NCI-H2029 (cell line): ENCODE results near the gene MPHOSPH9.
A peak's percentile ranks its signal among the peaks of the same experiment; 100 is the strongest.
"Not testable (repeated sequence)": the region's sequence is repeated elsewhere in the genome, so short reads cannot be mapped to it uniquely, and the experiment has no call there.

Source experiments
- DNase-seq: peaks from one replicate; lab custom pipeline; 2025; lab: John Stamatoyannopoulos, UW

The MPHOSPH9 gene

DNA sequence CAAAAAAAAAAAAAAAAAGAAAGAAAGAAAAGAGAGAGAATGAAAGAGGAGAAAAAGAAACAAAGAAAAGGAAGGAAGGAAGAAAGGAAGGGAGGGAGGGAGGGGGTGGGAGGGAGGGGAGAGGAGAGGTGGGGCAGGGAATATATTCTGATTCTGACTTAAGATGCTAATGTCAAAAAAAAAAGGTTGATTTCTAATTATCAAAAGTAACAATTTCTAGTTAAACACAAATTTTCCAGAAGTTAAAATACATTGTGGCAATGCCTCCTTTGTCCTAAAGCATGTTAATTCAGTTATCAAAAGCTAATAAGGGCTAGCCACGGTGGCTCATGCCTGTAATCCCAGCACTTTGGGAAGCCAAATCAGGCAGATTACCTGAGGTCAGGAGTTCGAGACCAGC, 7.5 kb downstream of the MPHOSPH9 start:
- no peak for DNase-seq

DNA sequence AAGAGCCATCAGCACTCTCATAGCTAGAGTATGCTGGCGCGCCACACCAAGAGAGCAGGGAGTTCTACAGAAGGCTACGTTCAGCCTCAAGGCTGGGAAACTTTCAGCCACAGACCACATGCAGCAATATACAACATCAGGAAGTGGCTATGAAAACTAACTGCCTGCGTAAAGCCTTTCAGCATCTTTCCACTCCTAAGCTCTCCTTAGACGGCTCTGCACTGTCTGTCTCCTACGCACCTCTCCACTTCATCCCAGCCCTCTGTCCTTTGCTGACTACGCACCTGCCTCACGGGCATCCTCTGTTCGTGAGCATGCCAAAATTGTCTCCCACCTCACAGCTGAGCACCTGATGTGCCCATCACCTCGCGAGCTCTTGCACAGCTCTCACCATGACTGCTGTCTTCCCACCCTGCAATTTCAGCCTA, 9.7 kb downstream of the MPHOSPH9 start:
- no peak for DNase-seq

- DNase-seq = not testable (repeated sequence)
Observed at GRCh38 chr12:123207815-123208214, 25.1 kb downstream of the MPHOSPH9 start.

DNA sequence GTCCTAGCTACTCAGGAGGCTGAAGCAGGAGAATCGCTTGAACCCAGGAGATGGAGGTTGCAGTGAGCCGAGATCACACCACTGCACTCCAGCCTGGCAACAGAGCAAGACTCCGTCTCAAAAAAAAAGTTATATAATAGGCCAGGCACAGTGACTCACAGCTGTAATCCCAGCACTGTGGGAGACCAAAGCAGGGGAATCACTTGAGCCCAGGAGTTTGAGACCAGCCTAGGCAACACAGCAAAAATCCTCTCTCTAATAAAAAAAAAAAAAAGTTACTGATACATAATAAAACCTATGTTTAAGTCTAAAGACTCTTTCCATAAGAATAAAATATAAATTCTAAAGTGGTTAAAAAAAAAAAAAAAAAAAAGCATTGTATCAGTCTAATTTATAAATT, 26.1 kb downstream of the MPHOSPH9 start:
- not testable (repeated sequence) for DNase-seq

GRCh38 chr12:123200414-123200813, 32.5 kb downstream of the MPHOSPH9 start:
- DNase-seq = no peak

DNA sequence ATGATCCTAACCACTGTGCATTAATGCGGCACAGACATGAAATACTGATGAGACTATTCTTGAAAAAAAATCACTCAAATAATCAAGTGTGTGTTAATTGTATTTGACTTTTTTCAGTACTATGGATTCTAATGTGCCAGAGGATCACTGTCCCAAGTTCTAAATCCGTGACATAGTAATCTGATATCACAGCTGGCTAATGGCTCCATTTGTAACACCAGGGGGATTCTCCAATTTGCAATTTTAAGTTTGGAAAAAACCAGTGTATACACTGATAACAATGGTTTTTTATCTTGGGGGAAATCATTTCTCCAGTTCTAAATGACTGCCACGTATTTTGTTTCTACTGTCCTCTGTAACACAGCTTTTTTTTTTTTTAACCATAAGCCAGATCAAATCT, 33.0 kb downstream of the MPHOSPH9 start:
- DNase-seq = no peak

DNA sequence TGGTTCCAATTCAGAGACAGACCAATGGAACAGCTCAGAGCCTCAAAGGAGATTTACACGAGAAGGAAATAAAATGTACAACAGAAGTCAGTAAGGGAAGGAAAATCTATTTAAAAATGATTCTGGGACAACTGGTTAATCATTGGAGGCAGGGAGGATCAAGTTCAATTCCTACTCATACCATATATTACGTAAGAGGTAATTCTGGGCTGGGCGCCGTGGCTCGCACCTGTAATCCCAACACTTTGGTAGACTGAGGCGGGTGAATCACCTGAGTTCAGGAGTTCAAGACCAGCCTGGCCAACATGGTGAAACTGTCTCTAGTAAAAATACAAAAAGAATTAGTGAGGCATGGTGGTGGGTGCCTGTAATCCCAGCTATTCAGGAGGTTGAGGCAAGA, 45.3 kb downstream of the MPHOSPH9 start:
- no peak for DNase-seq

- DNase-seq = no peak
Observed at GRCh38 chr12:123180171-123180570, 52.8 kb downstream of the MPHOSPH9 start.

GRCh38 chr12:123171967-123172366, 61.0 kb downstream of the MPHOSPH9 start:
- DNase-seq = no peak

DNA sequence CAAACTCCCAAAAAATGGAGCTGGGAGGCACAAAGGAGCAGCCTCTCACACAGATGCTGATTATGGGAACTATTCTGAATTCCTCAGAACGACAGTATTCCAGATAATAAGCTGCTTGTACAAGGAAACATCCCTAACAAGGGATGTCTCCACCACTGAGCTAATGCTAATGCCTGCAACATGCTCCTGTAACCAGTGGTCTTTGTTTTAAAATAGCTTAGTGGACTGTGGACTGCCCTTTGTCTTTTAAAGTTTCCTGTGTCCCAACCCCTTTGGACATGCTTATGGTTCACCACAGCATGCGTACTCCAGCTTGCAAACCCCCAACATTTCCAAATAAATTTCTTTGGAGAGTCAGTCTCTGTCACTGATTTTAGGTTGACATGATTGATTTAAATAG, 65.6 kb downstream of the MPHOSPH9 start:
- no peak for DNase-seq

DNA sequence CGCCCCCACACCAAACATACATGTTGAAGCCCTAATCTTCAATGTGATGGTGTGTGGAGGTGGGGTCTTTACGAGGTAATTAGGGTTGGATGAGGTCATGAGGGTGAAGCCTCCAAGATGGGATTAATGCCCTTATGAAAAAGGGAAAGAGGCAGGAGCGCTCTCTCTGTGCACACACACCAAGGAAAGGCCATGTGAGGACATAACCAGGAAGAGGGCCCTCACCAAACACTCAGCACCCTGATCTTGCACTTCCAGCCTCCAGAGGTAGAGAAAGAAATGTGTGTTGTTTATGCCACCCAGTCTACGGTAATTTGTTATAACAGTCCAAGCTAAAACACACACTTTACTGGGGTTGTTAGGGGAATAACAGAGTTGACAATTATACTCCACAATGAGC, 67.4 kb downstream of the MPHOSPH9 start:
- peak; percentile 19 for DNase-seq

GRCh38 chr12:123164710-123165261, 68.2 kb downstream of the MPHOSPH9 start:
- DNase-seq = no peak

DNA sequence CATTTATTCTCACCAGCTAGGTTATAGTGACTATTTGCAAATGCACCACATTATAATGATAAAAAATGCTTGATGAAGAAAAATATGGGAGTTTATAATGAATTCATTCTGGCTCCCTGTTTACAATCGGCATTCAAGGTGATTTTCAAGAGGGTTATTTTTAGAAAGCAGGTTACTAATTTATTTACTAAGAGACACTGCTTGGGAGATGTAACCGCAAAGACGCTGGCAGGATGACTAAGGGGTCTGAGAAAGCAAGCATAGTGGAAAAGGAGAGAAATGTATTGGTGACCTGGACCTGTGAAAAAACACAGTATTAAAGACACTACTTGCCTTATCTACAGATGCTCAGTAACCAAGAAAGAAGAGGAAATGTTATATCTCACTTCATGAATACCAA, 68.7 kb downstream of the MPHOSPH9 start:
- DNase-seq = no peak

DNA sequence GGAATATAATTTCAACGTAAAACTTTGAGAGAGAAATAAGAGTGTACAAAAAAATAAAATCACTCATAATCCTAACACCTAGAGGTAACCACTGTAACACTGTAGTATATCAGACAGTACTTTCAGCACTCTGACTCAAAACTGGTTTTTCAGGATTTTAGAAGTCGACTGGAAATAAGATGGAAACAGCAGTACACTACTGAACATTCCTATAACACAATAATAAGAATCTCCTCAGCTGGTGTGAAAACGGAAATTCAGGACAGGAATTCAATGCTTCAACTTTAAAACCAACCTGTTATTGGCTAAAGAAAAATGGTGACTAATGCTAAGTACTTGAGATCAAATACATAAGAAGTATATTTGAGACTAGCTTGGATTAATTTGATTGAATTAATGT, 69.7 kb downstream of the MPHOSPH9 start:
- no peak for DNase-seq

DNA sequence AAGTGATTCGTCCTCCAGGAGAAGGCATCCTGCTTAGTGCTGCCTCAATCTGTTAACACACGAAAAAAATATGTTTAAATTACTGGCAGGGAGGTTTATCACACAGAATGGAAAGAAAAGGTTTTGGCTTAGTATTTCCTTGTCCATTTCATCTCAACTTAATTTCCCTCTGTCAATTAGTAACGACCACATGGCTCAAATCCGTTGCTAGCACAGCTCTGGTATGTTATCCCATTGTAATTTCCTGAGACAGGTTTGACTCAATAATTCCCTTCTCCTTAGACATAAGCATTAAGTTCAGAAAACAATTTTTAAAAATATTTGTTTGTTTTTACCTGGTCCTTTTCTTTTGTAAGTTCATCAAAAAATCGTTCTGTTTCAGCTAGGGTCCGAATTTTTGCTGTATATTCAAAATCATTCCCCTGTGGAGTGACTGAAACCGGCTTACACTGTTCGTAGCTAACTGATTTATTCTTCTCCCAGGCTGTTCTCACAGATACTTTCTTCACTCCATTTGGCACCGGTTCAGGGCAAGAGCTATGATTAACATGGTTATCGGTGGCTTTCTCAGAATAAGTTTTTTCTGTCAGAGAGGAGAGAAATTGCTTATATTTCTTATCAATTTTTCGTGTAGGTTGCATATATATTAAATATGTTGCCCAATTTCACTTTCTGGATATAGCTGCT, 72.0 kb downstream of the MPHOSPH9 start:
- DNase-seq = no peak

DNA sequence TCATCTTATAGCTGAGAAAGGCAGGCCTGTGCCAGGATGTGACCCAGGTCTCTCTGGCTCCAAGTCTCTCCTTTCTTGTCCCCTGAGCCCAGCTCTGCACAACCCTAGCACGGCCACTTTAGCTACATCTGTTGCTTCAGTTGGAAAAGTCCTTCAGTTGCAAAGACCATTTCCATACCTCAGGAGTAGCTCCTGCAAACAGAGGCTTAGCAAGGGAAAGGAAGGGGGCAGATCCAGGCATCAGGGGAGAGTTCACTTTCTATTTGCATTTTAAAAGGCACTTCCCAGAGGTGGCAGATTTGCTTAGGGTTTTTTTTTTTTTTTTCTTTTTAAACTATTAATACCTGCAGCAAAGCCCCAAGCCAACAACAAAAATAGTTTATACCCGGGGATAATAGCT, 79.0 kb downstream of the MPHOSPH9 start:
- no peak for DNase-seq

- DNase-seq = no peak
Observed at GRCh38 chr12:123152833-123153232, 80.1 kb downstream of the MPHOSPH9 start.

DNA sequence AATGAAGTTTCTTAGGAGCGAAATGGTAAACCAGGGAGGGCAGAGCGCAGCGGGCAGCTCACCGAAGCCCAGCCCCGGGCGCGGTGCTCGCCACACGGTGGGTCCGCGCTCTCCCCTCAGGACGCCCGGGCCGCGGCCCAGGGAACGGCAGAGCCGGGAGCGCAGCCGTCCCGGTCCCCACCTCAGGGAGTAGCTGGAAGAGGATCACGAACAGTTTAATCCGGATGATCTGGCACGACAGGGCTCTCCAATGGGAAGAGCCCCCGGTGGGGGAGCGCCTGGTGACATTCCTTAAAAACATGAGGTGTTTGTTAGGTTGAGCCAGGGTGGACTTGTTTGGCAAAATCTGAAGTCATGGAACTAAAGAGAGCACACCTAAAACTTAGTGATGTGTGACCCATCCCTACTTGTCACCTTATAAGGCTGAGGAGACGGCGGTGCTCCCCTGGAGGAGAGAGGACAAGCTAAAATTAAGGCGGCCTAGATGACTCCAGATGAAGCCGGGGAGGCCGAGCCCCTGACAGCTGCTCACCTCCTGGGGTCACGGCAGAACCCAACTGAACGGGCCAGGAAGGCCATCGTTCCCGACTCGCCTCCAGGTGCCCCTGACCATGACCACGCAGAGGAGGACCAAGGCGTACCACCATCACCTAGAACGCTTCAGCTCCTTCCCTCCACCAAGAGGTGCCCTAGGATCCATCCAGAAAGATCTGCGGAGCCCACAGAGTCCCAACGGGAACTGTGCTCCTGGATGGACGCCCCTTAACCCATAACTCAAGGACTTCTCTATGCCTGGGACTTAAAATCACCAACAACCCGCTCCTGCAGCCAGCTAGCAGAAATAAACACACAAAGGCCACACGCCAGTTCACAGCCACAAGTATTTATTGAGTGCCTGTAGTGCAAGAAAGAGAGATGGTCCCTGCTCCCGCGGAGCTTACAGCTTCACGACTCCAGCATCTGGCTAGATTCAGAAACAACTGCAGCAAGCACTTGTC, 81.2 kb downstream of the MPHOSPH9 start:
- no peak for DNase-seq

DNA sequence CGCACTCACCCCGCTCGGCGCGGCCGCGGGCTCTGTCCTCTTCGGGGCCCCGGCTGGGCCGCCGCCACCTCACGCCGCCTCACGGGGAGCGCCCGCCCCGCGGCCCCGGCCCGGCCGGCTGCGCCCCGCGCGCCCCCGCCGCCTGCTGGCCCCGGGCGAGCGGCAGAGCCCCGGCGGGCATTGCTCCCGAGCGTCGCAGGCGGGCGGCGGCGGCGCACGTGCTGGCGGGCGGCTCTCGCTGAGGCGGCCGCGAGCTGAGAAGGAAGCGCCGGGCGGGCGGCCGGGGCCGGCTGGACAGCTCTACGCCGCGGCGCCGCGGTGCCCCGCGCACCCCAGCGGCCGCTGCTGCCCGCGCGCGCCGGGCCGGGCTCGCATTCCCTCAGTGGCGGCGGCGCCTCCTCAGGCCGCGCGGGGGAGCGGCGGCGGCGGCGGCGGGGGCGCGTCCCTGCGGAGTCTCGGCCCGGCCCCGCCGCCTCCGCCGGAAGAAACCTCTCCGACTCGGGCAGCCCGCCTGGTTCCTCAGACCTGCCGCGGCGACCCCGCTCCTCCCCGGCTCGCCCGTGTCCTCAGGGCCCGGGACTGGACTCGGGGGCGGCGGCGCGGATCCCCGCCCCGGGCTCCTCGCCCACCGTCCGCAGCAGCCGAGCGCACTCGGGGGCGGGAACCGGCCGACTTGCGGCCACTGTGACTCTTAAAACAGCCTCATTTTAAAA, 82.0 kb downstream of the MPHOSPH9 start, which contains the start of gene PITPNM2:
PITPNM2 (minus strand) TSS at position 347 of the 713 bp plus-strand sequence. CDS start 116,500 bp downstream, outside the sequence.
- DNase-seq = no peak

GRCh38 chr12:123150275-123150743, 82.6 kb downstream of the MPHOSPH9 start:
- DNase-seq = no peak

DNA sequence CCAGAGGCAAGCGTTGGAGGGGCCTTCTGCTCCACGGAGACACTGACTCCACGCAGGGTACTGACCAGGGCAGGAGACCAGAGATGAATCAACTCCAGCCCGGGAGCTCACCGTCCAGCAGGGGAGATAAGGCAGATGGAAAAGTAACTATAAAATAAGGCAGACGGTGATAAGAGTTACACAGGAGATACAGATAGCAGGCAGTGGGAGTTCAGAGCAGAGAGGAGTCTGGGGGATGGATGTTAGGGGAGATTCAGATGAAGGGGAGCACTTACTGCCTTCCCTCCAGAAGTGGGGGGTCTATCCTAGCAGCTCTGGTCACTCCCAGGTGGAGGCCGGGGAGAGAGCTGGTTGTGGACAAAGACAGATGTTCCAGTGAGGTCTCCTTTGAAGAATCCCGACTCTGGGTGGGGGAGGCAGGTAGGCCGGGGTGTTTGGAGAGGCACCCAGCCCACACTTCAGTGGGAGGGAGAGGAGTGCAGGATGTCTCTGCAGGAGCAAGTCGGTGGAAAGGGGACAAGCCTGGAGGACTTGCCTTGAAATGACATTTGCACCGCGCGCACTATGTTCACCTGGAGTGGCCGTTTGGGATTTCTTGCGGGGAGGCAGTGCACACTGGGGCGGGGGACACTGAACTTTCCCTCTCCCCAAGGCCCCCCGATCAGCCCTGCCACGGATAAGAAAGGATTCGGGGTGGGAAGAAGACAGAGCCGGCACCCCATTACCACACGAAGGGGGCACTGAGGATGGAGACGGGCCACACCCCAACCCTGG, 83.3 kb downstream of the MPHOSPH9 start:
- DNase-seq = no peak
